ENCODE data around the gene MAP1LC3B2. TPM values are rescaled to one million over a fixed set of nuclear protein-coding genes. Genes with fewer than 3 reads are reported as not detected.

Gene MAP1LC3B2
- total and polyA plus RNA-seq, 2 donors from 2014 or later, result 2.1 to 4.5 TPM

- no peak for DNase-seq
- intact Hi-C loops (cut with DNase I), result loop anchor here (10.0 kb wide), 2 partner anchors 332 to 612 kb away; partner anchors contain the start of gene MED13L
- Histone ChIP-seq H3K27ac (ENCODE audit: low read depth in 2 of 2, low read length in 2 of 2) (no peak overlapping the region), H3K4me1 (ENCODE audit: control insufficient read depth in 2 of 3, insufficient read depth in 2 of 3, low read depth in 1 of 3, low read length in 3 of 3) (no peaks in the 10 kb centered on the region), H3K9me3 (ENCODE audit: control insufficient read depth in 2 of 3, insufficient read depth in 1 of 3, low read length in 3 of 3) (no peaks in the 10 kb centered on the region), H3K4me3 (ENCODE audit: low read length in 3 of 3) (no peak overlapping the region), H3K36me3 (ENCODE audit: control insufficient read depth in 2 of 3, insufficient read depth in 3 of 3, low read length in 3 of 3) (no peaks in the 10 kb centered on the region), H3K27me3 (ENCODE audit: control insufficient read depth, insufficient read depth, low read length) (no peaks in the 10 kb centered on the region), H3K9ac (ENCODE audit: low read length in 3 of 3) (no peak overlapping the region)
- no peak for TF ChIP-seq CTCF (IDR thresholded peaks at IDR 0.05; ENCODE audit: borderline replicate concordance, extremely low read depth, insufficient read depth)
- FAIRE-seq, result no peak
These were observed 47.9 kb downstream of the MAP1LC3B2 start for GRCh38 chr12:116607039-116607438.

- no peaks in the 10 kb centered on the region for H3K9me3 ChIP-seq (ENCODE audit: control insufficient read depth in 2 of 3, insufficient read depth in 1 of 3, low read length in 3 of 3)
- DNase-seq, result no peak
- no peak overlapping the region for H3K4me3 ChIP-seq (ENCODE audit: low read length in 3 of 3)
- H3K27me3 ChIP-seq (ENCODE audit: control insufficient read depth, insufficient read depth, low read length), result no peaks in the 10 kb centered on the region
- H3K9ac ChIP-seq (ENCODE audit: low read length in 3 of 3), result no peak overlapping the region
- TF ChIP-seq CTCF (IDR thresholded peaks at IDR 0.05; ENCODE audit: borderline replicate concordance, extremely low read depth, insufficient read depth), result no peak
- no peak for FAIRE-seq
- no peaks in the 10 kb centered on the region for H3K4me1 ChIP-seq (ENCODE audit: control insufficient read depth in 2 of 3, insufficient read depth in 2 of 3, low read depth in 1 of 3, low read length in 3 of 3)
- H3K36me3 ChIP-seq (ENCODE audit: control insufficient read depth in 2 of 3, insufficient read depth in 3 of 3, low read length in 3 of 3), result no peaks in the 10 kb centered on the region
- intact Hi-C loops (cut with DNase I), result loop anchor here (10.0 kb wide), 2 partner anchors 335 to 615 kb away; partner anchors contain the start of gene MED13L
- no peak overlapping the region for H3K27ac ChIP-seq (ENCODE audit: low read depth in 2 of 2, low read length in 2 of 2)
These were observed 50.3 kb downstream of the MAP1LC3B2 start for GRCh38 chr12:116609319-116610114.

GRCh38 chr12:116610971-116611541, 51.9 kb downstream of the MAP1LC3B2 start:
- H3K27ac ChIP-seq (ENCODE audit: low read depth in 2 of 2, low read length in 2 of 2), result no peak overlapping the region

More at GRCh38 chr12:116610971-116611541, 51.9 kb downstream of the MAP1LC3B2 start:
- no peaks in the 10 kb centered on the region for H3K4me1 ChIP-seq (ENCODE audit: control insufficient read depth in 2 of 3, insufficient read depth in 2 of 3, low read depth in 1 of 3, low read length in 3 of 3)
- no peak overlapping the region for H3K4me3 ChIP-seq (ENCODE audit: low read length in 3 of 3)
- FAIRE-seq (no peak), DNase-seq (no peak)
- H3K9me3 ChIP-seq (ENCODE audit: control insufficient read depth in 2 of 3, insufficient read depth in 1 of 3, low read length in 3 of 3), result no peaks in the 10 kb centered on the region
- no peak overlapping the region for H3K9ac ChIP-seq (ENCODE audit: low read length in 3 of 3)
- no peaks in the 10 kb centered on the region for H3K36me3 ChIP-seq (ENCODE audit: control insufficient read depth in 2 of 3, insufficient read depth in 3 of 3, low read length in 3 of 3)
- H3K27me3 ChIP-seq (ENCODE audit: control insufficient read depth, insufficient read depth, low read length), result no peaks in the 10 kb centered on the region
- intact Hi-C loops (cut with DNase I), result no loop called here
- TF ChIP-seq CTCF (IDR thresholded peaks at IDR 0.05; ENCODE audit: borderline replicate concordance, extremely low read depth, insufficient read depth), result no peak

All from kidney (tissue), 14 donors.